IPS-NIHi7 (cell line): ENCODE results near the gene C20orf202.
"Not testable (repeated sequence)": the region's sequence is repeated elsewhere in the genome, so short reads cannot be mapped to it uniquely, and the experiment has no call there.

Experiments used
- DNase-seq: peaks from one replicate; pipeline ENCODE4 v3.0.0; 2012; ENCODE audit warnings: mixed read lengths; ENCODE audit errors: extremely low spot score

Gene C20orf202

DNA sequence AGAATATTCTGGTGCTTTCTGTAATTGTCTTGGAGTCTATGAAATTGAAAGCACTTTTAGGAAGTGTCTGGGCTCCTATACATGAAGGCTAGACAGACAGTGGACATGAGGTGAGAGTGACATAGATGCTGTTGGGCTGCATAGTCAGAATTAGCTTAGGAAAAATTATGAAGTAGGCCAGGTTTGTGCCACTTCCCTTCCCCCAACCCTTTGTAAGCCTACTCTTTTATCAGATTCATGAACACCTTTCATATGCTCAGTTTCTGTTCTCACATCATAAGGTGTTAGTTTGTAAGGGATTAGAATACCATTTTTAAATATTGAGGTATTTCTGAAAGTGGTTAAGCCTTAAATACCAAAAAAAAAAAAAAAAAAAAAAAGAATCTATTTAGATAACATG lies 44.4 kb downstream of the C20orf202 start:
- DNase-seq = no peak

DNA sequence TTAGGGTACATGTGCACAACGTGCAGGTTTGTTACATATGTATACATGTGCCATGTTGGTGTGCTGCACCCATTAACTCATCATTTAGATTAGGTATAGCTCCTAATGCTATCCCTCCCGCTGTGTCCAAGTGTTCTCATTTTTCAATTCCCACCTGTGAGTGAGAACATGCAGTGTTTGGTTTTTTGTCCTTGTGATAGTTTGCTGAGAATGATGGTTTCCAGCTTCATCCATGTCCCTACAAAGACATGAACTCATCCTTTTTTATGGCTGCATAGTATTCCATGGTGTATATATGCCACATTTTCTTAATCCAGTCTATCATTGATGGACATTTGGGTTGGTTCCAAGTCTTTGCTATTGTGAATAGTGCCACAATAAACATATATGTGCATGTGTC lies 47.0 kb downstream of the C20orf202 start:
- not testable (repeated sequence) for DNase-seq

DNA sequence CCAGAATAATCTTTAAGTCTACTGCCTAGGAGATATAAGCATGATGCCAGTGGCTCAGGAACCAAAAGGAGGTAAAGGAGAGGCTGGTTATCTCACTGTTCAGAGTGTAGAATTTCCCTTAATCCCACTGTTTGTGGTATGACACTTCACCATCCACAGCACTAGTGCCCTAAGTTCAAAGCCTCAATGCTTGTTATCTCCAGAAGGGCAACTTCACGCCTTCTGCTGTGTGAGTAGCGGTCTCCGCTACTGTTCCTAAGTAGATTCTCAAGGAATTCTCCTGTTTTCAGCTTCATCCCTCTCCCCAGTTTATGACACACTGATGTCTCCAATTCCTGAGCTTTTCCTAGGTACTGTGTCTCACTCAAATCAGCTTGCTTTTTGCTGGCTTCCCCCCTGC lies 49.2 kb downstream of the C20orf202 start:
- no peak for DNase-seq

DNA sequence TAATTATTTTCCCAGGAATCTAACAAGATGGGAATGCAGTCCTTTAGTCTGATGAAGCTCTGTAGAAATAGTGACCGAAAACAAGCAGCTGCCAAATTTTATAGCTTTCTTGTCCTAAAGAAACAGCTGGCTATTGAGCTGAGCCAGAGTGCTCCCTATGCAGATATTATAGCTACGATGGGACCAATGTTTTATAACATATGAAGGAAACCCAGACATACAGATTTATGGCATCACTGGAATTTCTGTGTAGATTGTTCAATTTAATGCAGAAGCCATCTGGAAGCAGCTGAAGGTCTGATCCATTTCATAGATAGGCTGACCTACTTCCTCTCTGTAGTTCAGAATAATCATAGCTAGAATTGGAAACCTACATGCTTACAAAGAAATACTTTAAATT lies 51.0 kb downstream of the C20orf202 start:
- no peak for DNase-seq

DNA sequence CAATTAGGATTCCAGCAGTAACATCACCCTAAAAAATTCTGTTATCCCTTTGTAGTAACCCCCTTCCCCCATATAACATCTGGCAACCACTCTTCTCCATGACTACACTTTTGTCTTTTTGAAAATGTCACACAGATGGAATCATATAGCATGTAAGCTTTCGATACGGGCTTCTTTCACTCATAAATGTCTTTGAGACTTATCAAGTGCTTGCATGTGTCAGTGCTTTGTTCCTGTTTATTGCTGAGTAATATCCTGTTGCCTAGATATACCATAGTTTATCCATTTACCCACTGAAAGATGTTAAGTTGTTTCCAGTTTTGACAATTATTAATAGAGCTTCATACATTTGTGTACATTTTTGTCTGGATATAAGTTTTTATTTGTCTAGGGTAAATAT lies 52.4 kb downstream of the C20orf202 start:
- DNase-seq = no peak
